Fibroblast of peridontal ligament (primary cell): ENCODE data around the gene NIM1K.
"Not testable (repeated sequence)": the region's sequence is repeated elsewhere in the genome, so short reads cannot be mapped to it uniquely, and the experiment has no call there.

Experiments used
- DNase-seq: peaks from one replicate; pipeline ENCODE4 v3.0.0-alpha.2; 2010; ENCODE audit errors: extremely low read depth

Gene NIM1K

DNA sequence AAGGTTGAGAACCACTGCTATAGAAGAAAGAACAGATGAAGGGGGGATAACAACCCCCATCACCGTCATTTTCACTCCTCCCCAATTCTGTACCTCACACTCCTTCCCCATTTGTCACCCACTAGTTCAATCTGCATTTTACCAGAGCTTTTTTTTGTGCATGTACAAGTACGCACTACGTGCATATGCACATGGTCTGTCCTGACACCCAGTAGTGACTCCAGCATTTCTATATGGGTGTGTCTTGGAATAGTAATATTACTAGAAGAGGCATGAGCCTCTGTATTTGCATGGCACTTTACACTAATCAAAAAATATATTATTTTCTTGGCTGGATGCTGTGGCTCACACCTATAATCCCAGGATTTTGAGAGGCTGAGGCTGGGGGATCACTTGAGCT lies 38.7 kb downstream of the NIM1K start:
- DNase-seq: no peak

GRCh38 chr5:43231977-43232376 lies 40.0 kb downstream of the NIM1K start:
- no peak for DNase-seq

GRCh38 chr5:43232943-43233833 lies 41.2 kb downstream of the NIM1K start:
- DNase-seq: no peak

DNA sequence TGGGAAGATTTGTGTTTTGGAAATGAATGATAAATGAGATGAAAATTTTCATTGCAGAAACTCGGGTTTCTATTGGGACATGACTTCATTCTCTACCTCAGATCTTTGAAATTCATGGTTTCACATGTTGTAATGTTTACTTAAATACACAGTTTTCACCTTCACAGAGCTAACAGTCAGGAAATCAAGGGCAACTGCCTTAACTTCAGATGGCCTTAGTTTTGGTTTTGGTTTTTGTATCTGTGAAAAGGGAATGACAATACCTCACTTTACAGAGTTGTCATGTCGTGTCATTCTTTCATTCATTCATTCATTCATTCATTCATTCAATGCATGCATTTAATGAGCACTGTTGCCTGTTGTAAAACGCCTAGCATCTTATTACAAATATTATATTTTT lies 41.9 kb downstream of the NIM1K start:
- no peak for DNase-seq

- no peak for DNase-seq
Observed at GRCh38 chr5:43236653-43237355, 44.8 kb downstream of the NIM1K start.

DNA sequence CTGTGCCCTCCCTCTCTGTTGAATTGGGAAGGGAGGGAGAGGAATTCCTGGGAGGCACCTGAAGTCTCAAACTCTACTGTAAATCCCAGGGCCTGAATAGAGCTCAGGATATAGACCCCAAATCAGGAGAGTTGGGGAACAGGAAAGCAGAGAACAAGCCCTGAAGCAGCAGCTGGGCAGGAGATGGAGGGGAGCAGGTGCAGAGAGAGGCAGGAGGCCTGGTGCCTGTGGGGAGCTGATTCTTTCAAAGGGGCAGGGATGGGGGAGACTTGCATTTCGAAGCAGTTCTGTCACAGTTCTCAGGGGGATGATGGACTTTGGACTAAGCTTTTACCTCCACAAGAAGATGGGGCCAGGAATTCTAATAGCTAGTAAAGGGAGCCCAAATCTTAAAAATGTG lies 50.2 kb downstream of the NIM1K start:
- no peak for DNase-seq

DNA sequence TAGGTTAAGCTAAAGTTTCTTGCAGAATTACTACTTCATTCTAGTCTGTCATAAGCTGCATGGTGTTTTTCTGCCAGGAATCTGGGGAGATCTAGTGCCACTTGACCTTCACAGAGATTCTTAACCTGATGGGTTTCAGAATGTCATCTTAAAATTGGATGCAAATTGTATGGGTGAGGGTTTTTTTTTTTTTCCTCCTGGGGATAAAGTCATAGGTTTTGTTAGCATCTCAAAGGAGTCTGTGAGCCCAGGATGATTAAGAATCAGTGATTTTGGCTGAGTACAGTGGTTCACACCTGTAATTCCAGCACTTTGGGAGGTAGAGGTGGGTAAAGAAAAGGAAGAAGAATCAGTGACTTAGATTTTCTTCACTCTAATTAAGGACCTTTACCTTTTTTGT lies 51.2 kb downstream of the NIM1K start:
- no peak for DNase-seq

DNA sequence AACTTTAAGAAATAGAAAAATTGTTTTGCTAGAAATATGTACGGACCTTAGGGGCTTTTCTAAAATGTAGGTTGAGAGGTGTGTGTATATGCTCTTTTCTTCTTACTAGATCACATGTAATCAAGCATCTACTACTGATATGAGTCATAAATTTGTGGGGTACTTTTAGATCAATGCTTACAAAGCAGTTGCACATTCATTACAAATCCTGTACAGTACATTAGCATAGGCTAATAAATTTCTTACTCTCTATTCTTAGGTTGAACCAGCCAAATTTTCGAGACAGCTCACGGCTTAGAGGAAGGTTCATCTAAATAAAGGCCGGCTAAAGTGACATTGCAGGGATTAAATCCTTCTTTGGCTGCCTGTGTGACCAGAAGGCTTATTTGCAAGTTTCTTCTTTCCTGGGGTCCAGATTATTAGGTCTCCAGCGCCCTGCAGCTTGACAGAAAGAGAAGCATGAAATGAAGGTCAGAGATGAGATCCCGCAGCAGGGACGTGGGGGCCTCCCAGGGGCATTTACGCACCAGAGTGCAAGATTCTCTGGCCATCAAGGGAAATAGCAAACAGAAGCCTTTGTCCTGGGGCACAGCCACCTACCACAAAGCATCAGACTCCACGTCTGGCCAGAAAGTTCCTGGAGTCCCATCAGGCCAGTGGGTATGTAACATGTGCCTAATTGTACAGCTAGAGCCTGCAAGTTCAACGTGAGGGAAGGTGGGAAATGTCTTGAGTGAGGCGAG lies 53.0 kb downstream of the NIM1K start:
- DNase-seq: no peak

DNA sequence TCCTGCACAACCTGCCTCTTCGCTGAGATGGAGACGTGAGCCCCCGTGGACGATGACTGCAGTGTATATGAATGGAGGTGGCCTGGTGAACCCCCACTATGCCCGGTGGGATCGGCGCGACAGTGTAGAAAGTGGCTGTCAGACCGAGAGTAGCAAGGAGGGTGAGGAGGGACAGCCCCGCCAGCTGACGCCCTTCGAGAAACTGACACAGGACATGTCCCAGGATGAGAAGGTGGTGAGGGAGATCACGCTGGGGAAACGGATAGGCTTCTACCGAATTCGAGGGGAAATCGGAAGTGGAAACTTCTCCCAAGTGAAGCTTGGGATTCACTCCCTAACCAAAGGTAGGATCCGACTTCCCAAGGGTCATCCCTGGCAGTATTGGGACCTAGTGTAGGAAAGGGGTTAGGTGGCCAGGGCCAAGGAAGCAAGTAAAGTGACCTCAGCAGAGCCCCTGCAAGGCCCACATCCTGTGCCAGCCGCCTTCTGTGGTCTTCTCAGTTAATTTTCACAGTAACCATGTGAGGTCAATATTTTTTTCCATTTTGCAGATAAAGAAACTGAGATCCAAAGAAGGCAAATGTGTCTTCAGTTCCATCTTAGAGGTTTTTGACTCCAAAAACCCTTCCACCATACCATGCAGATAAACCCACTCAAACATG lies 53.8 kb downstream of the NIM1K start:
- DNase-seq: no peak

DNA sequence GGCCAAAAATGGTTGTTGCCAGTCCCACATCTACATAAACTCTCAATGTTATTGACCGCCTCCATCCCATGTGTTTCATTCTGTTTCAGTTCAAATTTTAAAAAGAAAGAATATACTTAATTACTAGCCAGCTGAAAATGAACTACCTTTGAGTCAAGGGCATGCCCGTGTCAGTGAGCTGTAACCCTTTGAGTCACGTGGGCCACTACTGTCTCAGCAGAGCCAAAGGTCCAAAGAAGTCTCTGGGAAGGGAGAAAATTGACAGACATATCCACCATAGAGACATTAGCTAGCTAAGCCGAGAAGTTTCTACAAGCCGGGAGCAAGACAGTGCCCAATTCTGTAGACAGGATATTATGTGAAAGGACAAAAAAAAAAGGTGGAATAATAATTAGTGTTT lies 59.7 kb downstream of the NIM1K start:
- DNase-seq: no peak

- DNase-seq: no peak
Observed at GRCh38 chr5:43255704-43256103, 63.7 kb downstream of the NIM1K start.

DNA sequence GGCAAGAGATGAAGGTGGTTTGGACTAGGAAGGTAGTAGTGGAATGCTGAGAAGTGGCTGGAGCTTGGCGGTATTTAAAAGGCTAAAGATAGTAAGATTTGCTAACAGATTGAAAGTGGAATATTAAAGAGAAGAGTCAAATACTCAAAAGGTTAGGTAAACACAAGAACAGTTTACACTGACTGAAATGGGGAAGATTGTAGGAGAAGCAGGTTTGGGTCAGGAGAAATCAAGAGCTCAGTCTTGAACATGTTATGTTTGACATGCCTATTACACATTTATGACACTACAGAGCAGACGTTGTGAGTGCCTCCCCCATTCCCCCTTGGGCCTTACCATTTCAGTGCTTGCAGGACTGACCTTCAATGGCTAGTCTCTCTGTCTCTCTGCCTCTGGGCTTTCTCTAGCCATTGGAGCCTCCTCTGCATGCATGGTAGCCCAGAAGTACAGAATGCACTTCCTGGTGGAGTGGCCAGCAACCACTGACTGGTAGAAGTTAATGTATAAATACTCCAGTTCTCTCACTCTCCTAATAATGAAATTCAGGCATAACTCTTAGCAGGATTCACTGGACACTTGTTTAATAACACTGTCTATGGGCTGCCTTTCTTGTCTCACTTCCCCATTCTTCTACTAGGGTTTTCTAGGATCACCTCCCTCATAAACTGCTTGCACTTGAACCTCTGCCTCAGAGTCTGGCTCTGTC lies 64.4 kb downstream of the NIM1K start:
- DNase-seq: no peak

DNA sequence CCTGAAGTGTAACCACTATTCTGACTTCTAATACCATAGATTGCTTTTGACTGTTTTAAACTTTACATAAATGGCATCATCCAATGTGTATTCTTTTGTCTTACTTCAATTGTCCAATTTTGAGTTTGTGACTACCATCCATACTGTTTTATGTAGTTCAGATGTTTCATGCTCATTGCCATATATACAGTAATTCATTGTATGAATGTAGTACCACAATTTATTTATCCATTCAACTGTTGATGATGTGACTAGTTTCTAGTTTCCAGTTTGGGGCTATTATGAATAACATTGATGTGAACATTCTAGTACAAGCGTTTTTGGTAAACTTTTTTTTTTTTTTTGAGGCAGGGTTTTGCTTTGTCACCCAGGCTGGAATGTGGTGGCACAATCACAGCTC lies 66.1 kb downstream of the NIM1K start:
- no peak for DNase-seq

DNA sequence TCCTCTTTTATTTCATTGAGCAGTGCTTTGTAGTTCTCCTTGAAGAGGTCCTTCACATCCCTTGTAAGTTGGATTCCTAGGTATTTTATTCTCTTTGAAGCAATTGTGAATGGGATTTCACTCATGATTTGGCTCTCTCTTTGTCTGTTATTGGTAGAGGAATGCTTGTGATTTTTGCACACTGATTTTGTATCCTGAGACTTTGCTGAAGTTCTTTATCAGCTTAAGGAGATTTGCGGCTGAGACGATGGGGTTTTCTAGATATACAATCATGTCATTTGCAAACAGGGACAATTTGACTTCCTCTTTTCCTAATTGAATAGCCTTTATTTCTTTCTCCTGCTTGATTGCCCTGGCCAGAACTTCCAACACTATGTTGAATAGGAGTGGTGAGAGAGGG lies 70.2 kb downstream of the NIM1K start:
- not testable (repeated sequence) for DNase-seq

DNA sequence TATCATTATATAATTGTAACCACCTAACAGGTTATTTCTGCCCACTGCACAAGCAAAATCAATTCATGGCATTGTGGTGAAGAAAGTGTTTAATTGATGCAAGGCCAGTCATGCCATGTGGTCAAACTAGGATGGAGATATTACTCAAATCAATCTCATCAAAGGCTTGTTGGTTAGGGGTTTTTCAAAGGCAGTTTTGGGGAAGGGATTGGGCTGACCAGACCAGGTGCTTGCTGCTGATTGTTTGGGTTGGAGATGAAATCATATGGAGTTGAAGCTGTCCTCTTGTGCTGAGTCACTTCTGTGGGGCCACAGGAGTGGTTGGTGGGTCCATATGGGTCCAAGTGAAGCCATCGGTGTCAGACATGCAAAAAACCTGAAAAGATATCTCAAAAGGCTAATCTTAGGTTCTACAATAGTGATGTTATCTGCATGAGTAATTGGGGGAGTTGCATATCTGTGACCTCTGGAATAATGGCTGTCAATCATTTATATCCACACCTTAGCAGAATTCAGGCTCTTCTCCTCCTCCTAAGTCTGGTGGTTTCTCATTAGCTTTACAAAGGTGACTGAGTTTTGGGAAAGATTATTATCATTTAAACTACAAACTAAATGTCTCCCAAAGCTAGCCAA lies 76.3 kb downstream of the NIM1K start:
- no peak for DNase-seq

GRCh38 chr5:43270645-43271044 lies 78.6 kb downstream of the NIM1K start:
- no peak for DNase-seq

DNA sequence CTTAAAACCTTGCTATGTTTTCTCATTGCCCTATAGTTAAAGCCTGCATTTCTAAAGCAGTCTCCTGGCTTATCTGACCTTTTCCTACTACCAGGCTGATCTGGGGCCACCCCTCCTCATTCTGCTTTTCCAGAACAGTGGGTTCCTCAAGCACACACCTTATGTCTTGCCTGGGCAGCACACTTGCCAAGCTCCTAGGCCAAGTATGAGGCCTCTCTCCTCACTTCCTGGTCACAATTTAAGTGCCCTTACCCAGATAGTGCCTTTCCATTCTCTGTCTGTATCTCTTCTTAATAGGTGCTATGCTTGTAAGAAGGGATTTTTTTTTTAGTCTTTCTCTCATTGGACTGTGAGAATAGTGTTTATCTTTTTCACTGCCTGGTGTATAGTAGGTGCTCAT lies 81.5 kb downstream of the NIM1K start:
- no peak for DNase-seq

DNA sequence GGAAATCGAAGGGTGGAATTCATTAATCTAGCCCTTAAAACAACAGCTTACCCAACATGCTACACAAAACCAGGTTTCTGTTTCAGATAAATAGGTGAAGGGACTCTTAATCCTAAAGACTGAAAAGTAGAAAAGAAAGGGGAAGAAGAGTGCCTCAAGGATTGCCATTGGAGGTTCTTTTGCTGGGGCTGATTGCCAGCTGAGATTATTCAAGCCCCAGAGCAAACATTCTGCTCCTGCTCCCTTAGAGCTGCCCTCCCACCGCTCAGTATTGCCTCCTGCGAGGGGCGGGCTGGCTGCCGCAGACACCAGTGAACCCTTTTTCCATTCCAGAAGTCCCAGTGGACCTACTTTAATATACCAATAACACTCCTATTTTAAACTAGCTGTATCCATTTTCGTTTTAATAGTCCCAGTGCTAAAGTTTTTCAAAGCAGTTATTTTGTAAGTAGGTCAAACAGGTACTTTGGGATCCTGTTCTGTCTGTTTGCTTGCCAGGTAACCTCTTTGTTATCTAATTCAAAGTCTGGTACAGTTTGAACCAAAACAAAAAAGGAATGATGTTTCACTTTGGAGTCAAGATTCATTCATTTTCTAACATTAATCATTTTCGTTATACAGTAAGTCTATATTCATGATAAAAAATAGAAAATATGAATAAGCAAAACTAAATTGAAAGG lies 82.5 kb downstream of the NIM1K start:
- DNase-seq: no peak

- no peak for DNase-seq
Observed at GRCh38 chr5:43275391-43275790, 83.4 kb downstream of the NIM1K start.

- DNase-seq: peak; percentile 6
Observed at GRCh38 chr5:43279548-43280274, 87.7 kb downstream of the NIM1K start.
